HG03196 (cell line): ENCODE results near the gene SHD.

Experiments used
- ATAC-seq: cut with Tn5 transposase; IDR thresholded peaks from one replicate; pipeline ENCODE4 v1.9.1; 2021; ENCODE audit not compliant: unreplicated experiment

Gene SHD

DNA sequence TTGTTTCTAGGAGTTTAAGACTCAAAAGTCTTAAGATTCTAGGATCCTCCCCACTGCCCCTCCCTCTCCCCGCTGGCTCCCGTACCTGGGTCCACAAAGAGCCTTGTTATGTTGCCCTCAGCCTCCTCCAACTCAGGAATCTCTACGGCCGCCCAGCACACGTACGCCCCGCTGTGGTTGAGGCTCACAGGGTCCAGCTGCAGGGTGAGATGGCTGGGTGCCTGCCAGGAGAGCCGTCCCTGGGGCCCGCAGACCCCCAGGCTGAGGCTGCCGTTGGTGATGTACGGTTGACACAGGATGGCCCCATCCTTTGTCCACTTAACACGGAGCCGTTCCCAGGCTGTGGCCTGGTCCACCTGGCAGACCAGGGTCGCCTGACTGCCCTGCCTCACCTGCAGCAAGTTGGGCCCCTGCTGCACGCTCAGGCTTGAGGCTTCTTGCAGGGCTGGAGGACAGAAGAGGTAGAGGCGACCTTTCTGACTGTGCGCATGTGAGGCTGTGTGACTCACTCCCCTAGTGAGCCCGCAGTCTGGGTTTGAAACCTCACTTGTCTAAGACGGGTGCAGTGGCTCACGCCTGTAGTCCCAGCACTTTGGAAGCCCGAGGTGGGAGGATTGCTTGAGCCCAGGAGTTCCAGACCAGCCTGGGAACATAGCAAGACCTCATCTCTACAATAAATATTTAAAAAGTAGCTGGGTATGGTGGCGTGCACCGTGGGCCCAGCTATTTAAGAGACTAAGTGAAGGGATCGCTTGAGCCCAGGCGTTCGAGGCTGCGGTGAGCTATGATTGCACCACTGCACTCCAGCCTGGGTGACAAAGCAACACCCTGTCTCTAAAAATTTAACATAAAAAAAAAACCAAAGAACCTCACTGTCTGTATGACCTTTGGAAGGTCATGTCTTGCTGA, 19.1 kb downstream of the SHD start:
- no peak for ATAC-seq

- no peak for ATAC-seq
These were observed 19.9 kb downstream of the SHD start for GRCh38 chr19:4298810-4299550.

GRCh38 chr19:4300589-4300988, 21.5 kb downstream of the SHD start:
- ATAC-seq = no peak

- no peak for ATAC-seq
These were observed 22.6 kb downstream of the SHD start for GRCh38 chr19:4301590-4302242.

DNA sequence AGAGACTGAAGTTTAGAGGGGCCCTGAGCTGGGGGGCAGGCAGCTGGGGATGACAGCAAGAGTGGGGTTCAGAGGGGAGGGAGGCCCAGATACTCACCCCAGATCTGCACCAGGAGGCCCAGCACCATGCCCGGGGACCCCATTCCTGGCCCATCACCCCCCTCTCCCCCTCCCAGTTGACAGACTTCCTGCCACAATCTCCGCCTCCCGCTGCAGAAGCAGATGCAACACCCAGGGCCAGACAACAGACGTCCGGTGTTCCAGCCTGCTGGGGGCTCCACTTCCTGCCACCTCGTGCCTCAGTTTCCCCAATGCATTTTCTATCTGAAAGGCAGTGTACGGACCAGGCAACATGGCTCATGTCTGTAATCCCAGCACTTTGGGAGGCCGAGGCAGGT, 23.2 kb downstream of the SHD start, which contains the start of gene TMIGD2:
TMIGD2 (minus strand) TSS at position 147 of the 398 bp plus-strand sequence; CDS start at position 143, 4 bp downstream.
- ATAC-seq = no peak

- no peak for ATAC-seq
These were observed 24.9 kb downstream of the SHD start for GRCh38 chr19:4303819-4304537.

DNA sequence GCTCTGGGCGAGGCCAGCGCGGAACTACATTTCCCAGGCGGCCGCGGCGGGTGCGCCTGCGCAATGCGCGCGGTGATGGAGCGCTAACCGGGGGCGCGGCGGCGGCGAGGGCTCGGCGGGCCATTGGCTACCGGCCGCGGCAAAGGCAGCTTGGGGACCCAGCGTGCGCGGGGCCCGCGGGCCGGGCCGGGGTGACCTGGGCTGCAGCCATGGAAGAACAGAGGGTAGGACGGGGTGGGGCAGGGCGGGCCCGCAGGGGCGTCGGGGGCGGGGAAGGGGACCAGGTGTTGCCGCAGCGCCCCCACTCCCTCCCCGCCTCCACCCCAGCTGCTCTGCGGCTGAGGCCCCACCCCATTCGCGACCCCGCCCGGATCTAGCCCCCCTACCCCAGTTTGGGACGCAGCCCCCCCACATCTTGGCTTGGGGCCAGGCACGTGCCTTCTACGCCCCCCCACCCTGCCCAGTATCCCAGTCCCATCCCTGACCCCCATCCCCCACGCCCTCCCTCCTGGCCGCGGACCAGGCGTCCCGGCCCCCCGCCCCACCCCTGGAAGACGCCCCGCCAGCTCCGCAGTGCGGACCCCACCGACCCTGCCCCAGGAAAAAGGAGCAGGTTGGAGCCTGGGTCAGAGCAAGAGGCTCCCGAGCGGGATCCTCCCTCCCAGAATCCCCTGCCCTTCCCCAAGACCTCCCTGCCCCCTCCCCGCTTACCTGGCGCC, 25.6 kb downstream of the SHD start, which contains the start of gene FSD1:
FSD1 (plus strand) TSS at position 61 of the 719 bp plus-strand sequence; CDS start at position 210, 149 bp downstream.
- no peak for ATAC-seq

DNA sequence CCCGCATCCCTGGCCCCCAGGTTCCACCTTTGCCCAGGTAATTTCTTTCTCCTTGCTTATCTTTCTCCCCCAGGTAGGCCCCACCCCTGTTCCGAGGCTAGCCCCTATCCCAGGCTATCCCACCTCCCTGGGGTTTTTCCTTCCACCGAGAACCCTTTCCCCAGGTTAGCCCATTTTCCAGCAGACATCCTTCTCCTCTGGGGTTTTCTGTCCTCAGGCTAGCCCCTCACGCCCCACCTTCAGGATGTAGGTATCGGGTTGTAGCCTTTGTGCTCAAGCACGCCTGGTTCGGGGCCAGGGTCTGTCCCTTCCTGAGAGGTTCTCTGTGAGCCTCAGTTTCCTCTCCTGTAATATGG, 26.2 kb downstream of the SHD start:
- ATAC-seq = no peak

DNA sequence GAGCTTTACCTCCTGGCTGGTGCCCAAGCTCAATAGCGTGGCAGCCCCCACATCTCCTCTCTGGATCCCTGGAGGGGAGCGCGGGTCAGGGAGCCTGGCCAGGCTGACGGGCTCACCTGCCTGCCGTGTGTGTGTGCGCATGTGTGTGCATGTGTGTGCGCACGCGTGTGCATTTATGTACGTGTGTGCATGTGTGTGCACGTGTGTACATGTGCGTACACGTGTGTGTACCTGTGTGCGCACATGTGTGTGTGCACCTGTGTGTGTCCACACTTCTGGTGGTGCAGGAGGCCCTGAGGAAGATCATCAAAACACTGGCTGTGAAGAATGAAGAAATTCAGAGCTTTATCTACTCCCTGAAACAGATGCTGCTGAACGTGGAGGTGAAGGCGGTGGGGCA, 26.6 kb downstream of the SHD start:
- ATAC-seq = no peak

- no peak for ATAC-seq
These were observed 31.4 kb downstream of the SHD start for GRCh38 chr19:4310247-4311121.

DNA sequence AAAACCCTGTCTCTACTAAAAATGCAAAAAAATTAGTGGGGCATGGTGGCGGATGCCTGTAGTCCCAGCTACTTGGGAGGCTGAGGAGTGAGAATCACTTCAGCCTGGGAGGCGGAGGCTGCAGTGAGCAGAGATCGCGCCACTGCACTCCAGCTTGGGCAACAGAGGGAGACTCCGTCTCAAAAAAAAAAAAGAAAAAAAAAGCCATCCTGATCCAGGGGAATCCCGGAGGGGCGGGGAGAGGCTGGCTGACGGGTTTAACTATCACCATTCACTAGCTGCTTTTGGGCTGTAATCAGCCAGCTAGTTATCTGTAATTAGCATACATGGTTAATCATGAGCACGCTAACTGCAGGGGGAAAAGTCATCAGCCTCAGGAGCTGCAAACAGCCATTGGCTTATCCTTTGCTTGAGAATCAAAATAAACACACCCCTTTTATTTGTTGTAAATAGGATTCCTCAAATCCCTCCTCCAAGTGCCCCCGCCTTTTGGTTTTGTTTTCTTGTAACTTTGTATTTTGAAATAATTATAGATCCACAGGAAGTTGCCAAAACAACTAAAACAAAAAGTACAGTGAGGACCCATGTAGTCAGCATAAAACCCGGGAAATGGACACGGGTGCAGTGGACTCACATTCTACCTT, 34.9 kb downstream of the SHD start:
- ATAC-seq = no peak

GRCh38 chr19:4316956-4317355, 37.9 kb downstream of the SHD start:
- ATAC-seq = no peak

- no peak for ATAC-seq
These were observed 39.4 kb downstream of the SHD start for GRCh38 chr19:4318460-4318859.

GRCh38 chr19:4319067-4319718, 40.1 kb downstream of the SHD start:
- ATAC-seq = no peak

DNA sequence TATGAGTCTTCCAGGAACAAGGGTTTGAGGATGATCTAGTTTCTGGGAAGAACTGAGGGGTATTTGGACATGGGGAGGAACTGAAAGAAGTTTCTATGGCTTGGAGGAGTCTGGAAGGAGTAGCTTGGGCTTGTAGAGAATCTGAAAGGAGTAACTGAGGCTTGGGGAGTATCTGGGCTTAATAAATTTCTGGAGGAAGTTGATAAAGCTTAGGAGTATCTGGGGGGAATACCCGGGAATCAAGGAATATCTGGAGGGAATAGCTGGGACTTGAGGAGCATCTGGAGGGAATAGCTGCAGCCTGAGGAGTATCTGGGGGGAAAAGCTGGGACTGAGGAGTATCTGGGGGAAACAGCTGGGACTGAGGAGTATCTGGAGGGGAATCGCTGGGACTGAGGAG, 41.4 kb downstream of the SHD start:
- ATAC-seq = no peak

DNA sequence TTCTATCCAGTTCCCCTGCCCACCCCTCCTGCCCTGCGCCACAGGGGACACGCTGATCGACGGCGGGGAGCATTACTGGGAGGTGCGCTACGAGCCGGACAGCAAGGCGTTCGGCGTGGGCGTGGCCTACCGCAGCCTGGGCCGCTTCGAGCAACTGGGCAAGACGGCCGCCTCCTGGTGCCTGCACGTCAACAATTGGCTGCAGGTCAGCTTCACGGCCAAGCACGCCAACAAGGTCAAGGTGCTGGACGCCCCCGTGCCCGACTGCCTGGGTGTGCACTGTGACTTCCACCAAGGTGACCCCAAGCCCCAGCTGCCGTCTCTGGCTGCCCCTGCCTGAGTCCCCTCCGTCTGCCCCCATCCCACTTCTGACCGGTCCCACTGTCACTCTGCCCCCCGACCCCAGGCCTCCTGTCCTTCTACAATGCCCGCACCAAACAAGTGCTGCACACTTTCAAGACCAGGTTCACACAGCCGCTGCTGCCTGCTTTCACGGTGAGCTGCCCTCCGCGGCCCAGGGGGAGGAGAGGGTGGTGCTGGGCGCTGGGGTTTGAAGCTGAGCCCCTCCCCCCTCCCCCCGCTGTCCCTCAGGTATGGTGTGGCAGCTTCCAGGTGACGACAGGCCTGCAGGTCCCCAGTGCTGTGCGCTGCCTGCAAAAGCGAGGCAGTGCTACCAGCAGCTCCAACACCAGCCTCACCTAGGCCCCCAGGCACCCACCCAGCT, 44.0 kb downstream of the SHD start:
- ATAC-seq = no peak

- no peak for ATAC-seq
These were observed 44.6 kb downstream of the SHD start for GRCh38 chr19:4323692-4324091.

DNA sequence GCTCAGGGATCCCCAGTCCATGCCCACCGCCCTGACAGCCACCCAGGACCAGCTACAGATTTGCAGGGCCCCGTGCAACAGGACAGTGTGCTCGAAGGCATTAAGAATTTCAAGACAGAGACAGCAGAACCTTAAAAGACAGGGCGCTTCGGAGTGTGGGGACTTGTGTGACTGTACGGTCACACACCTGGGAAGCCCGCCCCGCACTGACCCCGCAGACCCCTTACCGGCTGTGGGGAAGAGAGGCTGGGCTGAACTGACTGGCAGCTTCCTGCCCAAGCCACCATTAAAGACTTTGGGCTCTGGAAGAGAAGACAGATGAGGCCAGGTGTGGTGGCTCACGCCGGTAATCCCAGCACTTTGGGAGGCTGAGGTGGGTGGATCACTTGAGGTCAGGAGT, 45.2 kb downstream of the SHD start:
- ATAC-seq = no peak
